Measurements from ENCODE around the gene PCDH12.

The PCDH12 gene

GRCh38 chr5:141958113-141958512 lies at the start of gene PCDH12:
TSS of gene PCDH12 (minus strand) at chr5:141958202. CDS start at chr5:141957851, 351 bp downstream.
- DNase-seq, result no peak

GRCh38 chr5:142007237-142007544 lies 49.2 kb upstream of the PCDH12 start:
- DNase-seq, result no peak

GRCh38 chr5:142006363-142007236 lies 48.6 kb upstream of the PCDH12 start:
- no peak for DNase-seq

GRCh38 chr5:142003266-142003800 lies 45.3 kb upstream of the PCDH12 start:
- DNase-seq, result no peak

- no peak for DNase-seq
These were observed 42.9 kb upstream of the PCDH12 start for GRCh38 chr5:142000704-142001484.

GRCh38 chr5:142000173-142000572 lies 42.2 kb upstream of the PCDH12 start:
- no peak for DNase-seq

- DNase-seq, result no peak
These were observed 39.5 kb upstream of the PCDH12 start for GRCh38 chr5:141997358-141997960.

- DNase-seq, result no peak
These were observed 37.7 kb upstream of the PCDH12 start for GRCh38 chr5:141995656-141996055.

- DNase-seq, result no peak
These were observed 36.6 kb upstream of the PCDH12 start for GRCh38 chr5:141994511-141995136.

GRCh38 chr5:141992349-141992963 lies 34.5 kb upstream of the PCDH12 start:
- DNase-seq, result peak; percentile 61

GRCh38 chr5:141989720-141990119 lies 31.7 kb upstream of the PCDH12 start:
- no peak for DNase-seq

- no peak for DNase-seq
These were observed 28.1 kb upstream of the PCDH12 start for GRCh38 chr5:141986072-141986471.

- DNase-seq, result no peak
These were observed 24.6 kb upstream of the PCDH12 start for GRCh38 chr5:141982626-141983025.

- DNase-seq, result no peak
These were observed 20.4 kb upstream of the PCDH12 start for GRCh38 chr5:141978389-141978788.

- DNase-seq, result no peak
These were observed 18.2 kb upstream of the PCDH12 start for GRCh38 chr5:141976176-141976575.

GRCh38 chr5:141973871-141974595 lies 16.0 kb upstream of the PCDH12 start:
- DNase-seq, result no peak

GRCh38 chr5:141969783-141970771 lies 12.1 kb upstream of the PCDH12 start:
- DNase-seq, result no peak

- DNase-seq, result peak; percentile 86
These were observed 11.1 kb upstream of the PCDH12 start, which contains the start of gene RNF14 for GRCh38 chr5:141968914-141969608. TSS of gene RNF14 (plus strand) at chr5:141969105. CDS start at chr5:141973589, 4,484 bp downstream.

- no peak for DNase-seq
These were observed 8.9 kb upstream of the PCDH12 start for GRCh38 chr5:141966963-141967333.

Measured in NCI-H2029 (cell line).